GM18498 (cell line): ENCODE data around the gene DACT2.
"Not testable (repeated sequence)": the region's sequence is repeated elsewhere in the genome, so short reads cannot be mapped to it uniquely, and the experiment has no call there.

Experiments used
- ATAC-seq: cut with Tn5 transposase; IDR thresholded peaks from one replicate; pipeline ENCODE4 v1.9.1; 2021; ENCODE audit warnings: mild to moderate bottlenecking, moderate library complexity; ENCODE audit not compliant: unreplicated experiment

DACT2 gene

GRCh38 chr6:168285456-168285855 is 34.1 kb downstream of the DACT2 start:
- no peak for ATAC-seq

- no peak for ATAC-seq
Observed at GRCh38 chr6:168284187-168284586, 35.4 kb downstream of the DACT2 start.

- no peak for ATAC-seq
Observed at GRCh38 chr6:168283686-168284025, 35.9 kb downstream of the DACT2 start.

DNA sequence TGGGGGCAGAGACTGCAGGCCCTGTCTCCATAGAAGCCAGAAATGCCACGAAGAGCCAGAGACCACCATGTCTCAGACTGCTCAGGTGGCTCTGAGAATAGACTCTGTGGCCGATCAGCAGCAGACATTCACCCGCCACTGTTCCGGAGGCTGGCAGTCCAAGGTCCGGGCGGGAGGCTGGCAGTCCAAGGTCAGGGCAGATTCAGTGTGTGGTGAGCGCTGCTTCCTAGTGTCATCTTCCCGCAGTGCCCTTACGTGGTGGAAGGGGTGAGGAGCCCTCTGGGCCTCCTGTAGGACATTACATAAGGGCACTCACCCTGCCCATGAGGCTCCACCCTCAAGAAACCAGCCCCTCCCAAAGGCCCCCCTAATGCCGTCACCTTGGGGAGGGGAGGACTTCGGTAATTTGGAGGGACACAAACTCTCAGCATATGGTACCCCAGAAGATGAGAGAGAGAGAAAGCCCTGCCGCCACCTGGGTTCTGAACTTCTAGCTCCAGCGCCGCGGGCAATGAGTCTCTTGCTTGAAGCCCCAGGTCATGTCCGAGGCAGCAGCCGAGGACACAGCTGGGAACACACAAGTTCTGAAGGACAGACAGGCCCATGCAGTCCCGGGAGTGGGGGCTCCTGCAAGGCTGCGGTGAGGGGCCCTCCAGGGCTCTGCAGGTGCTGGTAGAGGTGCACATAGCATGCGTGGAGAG is 36.4 kb downstream of the DACT2 start:
- no peak for ATAC-seq

DNA sequence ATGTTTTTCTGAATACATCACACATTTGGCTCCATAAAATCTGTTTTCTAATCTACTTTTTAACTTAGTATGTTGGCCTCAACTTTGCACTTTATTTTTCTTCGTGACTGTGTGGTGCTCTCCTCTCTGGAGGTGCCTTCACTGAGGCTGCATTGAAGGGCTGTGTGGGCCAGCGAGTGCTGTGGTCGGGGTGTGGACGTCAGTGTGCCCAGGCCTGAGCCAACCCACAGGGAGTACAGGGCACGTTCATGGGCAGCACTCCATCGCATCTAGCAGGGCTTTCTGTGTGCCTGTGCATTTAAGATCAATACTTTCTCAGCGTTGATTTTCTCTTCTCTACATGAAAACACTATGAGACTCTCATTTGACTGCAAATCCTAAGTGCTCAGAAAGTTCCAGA is 37.8 kb downstream of the DACT2 start:
- ATAC-seq: no peak

- ATAC-seq: not testable (repeated sequence)
Observed at GRCh38 chr6:168281314-168281713, 38.3 kb downstream of the DACT2 start.

DNA sequence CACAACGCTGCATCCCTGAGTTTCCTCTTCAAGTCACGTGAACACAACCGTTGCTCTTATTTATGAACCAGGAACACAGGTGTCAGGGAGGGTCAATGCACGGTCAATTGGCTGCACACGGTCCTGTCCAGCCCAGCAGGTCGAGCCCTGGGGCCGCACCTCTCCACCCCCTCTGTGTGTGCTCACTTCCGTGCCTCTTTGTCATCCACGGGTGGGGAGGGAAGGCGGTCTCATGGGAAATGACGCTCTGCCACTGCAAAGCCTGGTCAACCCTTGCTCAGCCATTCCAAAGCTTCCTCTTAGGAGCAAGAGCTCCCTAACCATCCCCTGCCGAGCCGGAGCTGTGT is 38.7 kb downstream of the DACT2 start:
- ATAC-seq: no peak

DNA sequence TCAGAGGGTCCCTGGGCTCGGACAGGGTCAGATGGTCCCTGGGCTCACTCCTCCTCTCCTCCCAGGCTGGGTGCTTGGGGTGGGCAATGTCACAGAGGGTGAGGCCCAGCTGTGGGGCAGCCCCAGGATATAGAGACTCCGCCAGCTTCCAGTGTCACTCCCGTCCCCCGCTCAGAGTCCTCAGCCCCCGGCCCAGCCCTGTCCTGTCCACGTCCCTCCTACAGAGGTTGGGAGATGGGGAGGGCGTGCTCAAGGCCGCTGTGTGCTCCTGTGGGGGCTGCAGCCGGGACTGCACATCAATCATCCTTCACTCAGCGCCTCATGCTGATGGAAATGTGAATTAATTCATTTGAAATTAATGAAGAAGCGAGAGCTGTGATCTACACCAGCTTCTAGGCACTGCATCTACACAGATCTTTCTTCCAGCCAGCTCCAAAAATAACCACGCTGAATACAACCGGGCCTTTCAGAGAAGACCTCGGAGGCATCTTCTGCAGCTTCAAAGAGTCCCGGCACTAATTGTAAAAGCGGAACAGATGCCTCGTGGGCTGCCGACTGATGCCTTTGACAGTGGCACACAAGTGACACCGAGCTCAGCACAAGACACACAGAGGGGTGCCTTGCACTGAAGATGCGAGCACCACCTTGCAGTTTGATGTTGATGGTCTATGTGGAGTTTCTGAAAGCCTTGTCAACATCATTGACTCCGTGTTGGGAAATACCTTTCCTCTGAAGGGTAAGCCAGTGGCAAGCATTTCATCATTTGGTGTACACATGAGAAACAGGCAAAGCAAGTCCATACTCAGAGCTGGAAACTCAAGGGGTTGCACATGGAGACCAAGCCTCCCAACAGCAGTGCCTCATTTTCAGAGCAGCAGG is 39.3 kb downstream of the DACT2 start:
- ATAC-seq: no peak

DNA sequence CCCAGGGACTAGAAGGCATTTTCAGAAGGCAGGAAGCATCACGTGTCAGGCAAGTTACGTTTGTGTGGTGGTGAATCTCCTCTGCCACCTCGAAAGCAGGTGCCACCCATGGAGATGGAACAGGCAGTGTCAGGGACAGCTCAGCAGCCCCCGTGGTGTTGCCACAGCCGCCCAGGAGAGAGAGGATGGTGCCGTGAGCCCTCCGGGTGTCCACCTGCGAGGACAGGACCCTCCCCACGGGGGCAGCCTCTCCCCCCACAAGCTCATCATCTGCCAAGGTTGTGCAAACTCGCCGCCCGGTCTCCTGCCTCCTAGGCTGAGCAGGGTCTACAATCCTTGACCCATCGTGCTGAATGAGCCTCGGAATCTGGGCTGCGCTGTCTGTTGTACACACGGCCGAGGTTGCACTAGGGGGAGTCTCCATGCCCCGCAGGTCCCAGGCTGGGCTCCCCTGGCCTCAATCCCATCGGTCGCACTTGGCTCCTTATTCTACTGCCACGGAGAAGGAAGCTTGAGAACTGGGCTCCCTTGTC is 40.1 kb downstream of the DACT2 start:
- ATAC-seq: no peak

DNA sequence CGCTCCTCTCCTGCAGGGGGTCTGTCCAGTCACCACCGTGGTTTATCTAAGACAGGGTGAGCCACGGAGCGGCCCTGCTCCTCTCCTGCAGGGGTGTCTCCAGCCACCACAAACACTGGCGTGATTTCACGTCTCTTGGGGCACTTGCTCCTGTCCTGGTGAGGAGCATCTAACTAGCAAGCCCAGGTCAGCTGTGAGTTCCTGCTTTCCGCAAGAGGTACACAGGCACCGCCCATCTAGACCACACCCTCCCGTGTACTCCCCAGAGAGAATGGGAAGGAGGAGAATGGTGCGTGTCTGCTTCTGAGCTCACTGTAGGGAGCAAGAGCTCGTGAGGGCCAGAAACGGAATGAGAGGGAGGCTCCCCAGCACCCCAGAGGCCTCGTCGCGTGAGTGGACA is 40.7 kb downstream of the DACT2 start:
- no peak for ATAC-seq

DNA sequence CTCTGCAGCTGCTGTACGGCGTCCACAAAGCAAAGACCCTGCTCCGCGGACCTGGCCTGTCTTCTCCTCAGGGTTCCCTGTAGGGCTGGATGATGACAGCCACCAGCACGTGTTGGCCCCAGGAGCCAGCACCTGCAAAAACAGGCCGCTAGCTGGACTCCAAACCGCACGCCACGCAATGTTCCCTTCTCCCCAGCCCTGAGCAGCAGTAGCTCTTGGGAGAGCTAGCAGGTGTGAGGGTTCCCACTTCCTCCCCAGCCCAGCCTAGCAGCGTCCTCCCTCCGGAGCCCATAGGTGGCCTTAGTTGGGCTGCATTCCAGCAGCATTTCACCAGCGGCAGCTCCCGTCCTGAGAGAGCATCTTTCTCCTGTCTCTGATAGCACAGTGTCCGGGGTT is 42.3 kb downstream of the DACT2 start:
- ATAC-seq: no peak

- ATAC-seq: no peak
Observed at GRCh38 chr6:168276576-168277273, 42.9 kb downstream of the DACT2 start.

GRCh38 chr6:168275168-168275567 is 44.4 kb downstream of the DACT2 start:
- ATAC-seq: no peak

DNA sequence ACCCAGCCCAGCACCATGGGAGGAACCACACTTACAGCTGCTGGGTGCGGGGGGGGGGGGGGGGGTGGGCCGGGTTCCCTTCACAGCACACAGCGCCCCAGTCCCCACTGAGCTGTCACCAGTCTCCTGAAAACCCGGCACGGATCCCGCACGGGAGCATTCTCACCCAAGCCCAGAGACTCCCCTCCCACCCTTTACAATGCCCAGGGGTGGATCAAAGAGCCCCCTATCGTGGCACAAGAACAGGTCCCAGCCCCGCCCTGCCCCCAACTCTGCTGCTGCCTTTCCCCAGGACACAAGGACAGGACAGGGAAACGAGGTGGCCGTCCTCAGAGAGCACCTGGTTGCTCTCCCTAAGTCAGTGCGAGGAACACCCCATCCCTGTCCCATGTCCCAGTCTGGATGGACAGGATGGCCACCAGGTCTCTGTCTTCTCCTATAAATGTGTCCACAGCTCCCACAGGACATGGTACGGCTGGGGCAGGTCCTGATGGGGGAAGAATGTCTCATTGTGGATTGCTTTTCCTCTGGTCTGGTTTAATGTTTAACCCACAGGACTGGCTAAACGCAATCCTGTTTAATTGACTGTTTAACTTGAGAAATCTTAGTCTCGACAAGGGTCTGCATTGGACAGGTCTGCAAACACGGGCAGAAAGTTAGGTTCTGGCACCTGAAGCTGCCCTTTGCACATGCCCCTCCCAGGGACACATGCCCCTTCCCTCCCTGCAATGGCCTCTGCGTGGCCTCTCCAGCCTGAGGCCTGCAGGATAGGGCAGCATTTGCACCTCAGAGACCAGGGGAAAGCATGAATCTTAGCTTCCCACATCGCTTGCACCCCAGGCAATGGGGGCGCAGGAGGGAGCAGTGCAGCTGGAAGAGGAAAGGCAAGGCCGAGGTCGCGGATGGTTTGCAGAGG is 45.3 kb downstream of the DACT2 start:
- no peak for ATAC-seq

DNA sequence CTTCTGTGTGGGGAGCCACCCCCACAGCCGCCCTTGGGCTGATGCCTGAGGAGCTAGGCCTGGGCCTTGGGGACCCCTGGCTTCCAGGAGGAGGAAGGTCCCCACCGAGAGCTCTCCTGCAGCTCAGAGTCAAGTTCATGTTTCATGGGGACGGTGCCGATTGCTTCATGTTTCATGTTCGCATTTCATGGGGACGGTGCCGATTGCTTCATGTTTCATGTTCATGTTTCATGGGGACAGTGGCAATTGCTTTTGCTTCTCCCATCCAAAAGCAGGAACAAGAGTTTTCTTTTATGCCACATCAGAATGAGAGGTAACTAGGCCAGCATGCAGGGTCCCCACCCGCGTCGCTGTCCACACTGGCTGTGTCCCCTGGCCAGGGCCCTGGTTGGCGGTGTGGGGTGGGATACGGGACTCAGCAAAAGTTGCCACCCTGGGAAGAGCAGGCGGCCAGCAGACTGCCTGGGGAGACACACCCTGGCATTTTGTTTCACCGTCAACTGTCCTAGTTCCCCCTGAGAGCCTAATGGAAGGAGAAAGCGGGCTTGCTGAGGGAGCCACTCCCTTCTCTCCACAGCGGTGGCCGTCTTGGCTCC is 46.0 kb downstream of the DACT2 start:
- ATAC-seq: no peak

DNA sequence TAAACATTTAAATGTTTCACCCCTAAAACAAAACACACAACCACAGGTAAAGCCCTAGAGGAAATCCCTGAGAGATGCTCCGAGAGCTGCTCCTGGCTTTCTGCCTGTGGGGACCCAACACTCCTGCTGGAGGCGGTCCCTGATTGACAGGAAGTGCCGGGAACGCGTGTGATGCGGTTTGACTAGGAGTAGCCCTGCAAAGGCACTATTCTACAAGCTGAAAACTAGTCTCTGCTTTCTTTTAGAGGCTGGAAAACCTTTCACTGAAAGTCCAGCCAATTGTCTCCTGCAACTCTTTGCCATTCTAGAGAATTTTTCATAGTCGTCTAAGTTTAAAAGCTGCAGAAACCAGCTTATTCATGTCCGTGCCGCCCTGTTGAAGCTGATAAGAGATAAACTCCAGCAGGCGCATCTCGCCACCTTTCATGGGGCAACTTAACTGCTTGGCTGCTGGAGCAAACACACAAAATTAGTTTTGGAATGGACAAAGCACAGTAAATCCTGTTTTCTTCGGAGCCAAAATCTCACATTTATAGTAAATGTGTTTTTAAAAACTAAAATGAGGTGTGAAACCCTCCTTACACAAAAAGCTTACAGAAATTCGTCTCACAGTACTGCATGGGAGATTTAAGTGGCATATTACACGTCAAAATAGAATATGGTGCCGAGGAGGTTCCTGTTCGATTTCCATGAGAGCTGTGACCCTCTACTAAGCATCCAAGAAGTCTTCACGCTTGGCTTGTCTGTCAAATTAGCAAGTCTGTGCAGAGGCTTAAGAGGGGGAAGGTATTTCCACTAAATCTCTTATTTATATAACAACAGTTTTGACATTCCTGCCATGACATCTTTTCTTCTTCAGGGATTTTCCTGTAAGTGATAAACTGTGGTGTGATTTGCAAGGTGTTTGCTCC is 46.9 kb downstream of the DACT2 start:
- no peak for ATAC-seq

DNA sequence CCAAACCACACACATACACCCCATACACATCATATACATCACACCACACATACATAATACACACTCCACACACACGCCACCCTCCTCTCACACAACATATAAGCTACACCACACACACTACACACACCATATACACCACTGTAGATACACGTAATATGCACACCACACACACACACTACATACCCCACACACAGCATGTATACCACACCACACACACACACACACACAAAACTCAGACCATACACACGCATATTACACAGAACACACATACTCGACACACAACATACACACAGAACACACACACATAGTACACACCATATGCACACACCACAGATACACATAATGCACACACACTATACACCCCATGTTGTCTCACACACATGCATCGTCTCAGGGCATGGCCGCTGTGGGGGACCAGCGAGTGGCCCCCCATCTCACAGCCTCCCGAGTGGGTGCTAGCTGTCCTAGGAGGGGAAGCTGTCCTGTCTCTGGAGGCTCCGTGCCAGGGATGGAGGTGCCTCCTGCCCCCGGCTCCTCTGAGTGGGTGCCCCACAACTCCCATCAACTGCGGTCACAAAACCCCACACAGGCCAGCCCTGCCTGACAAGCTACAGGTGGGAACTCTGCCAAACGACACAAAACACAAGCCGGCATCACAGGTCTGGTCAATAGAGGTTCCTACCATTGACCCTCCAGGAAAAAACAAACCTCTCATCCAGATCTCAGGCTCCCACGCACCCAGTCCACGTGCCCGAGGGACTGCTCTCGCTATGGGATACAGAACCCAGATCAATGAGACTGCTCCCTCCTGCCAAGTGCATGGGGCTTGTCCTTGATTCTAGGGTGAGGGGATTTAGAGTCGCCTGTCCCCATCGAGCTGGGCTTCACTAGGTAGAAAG is 49.1 kb downstream of the DACT2 start:
- no peak for ATAC-seq
